IMR-90 (cell line): ENCODE data around the gene GRB10. TPM values are rescaled to one million over a fixed set of nuclear protein-coding genes. Genes with fewer than 3 reads are reported as not detected.

Experiments used
- ATAC-seq: fragments of 200-7000 bp; cut with Tn5 transposase; 2 replicates; pipeline ENCODE4 v1.9.1; 2020; ENCODE audit warnings: low read depth, mild to moderate bottlenecking, moderate library complexity
- BruUV-seq: library from RNA; stranded (reverse); fragments of 400-500 nt; replicated peaks from 2 replicates; lab custom pipeline; 2021; lab: Mats Ljungman, UMichigan
- CTCF ChIA-PET: fragments of 300-600 bp; formaldehyde crosslinking; extraction: SDS; loops from one replicate; lab custom pipeline; 2021; ENCODE audit warnings: antibody characterized with exemption; lab: Yijun Ruan, JAX
- POLR2A ChIA-PET: fragments of 300-600 bp; sonication (Branson Sonifier 250); formaldehyde crosslinking; loops from one replicate; lab custom pipeline; 2022; ENCODE audit warnings: antibody characterized with exemption; ENCODE audit not compliant: unreplicated experiment; lab: Charles Lee
- DNase-seq: peaks from one replicate; pipeline ENCODE4 v3.0.0; 2013
- H2AFZ ChIP-seq: replicated peaks from 2 replicates; pipeline ENCODE3; 2013; ENCODE audit warnings: low read length, mild to moderate bottlenecking; ENCODE audit not compliant: poor library complexity
- H2AK5ac ChIP-seq: 2 replicates; pipeline ENCODE4 v1.6.1; 2013; ENCODE audit warnings: low read depth, low read length, inconsistent platforms
- H2AK9ac ChIP-seq: replicated peaks from 2 replicates; pipeline ENCODE3; 2013; ENCODE audit warnings: mild to moderate bottlenecking, low read depth, low read length, moderate library complexity; ENCODE audit not compliant: poor library complexity
- H2BK120ac ChIP-seq: 2 replicates; pipeline ENCODE4 v1.6.1; 2013; ENCODE audit warnings: low read depth, low read length, inconsistent platforms
- H2BK15ac ChIP-seq: 3 replicates; pipeline ENCODE4 v1.6.1; 2013; ENCODE audit warnings: low read depth, low read length, inconsistent platforms
- H2BK20ac ChIP-seq: 2 replicates; pipeline ENCODE4 v1.6.1; 2013; ENCODE audit warnings: low read depth, mild to moderate bottlenecking, inconsistent platforms, low read length, moderate library complexity
- H2BK5ac ChIP-seq: 2 replicates; pipeline ENCODE4 v1.6.1; 2013; ENCODE audit warnings: mild to moderate bottlenecking, low read depth, low read length, inconsistent platforms; ENCODE audit not compliant: poor library complexity, severe bottlenecking
- H3K14ac ChIP-seq: replicated peaks from 2 replicates; pipeline ENCODE4 v1.6.1; 2013; ENCODE audit warnings: low read depth, low read length, inconsistent platforms
- H3K18ac ChIP-seq: 2 replicates; pipeline ENCODE4 v1.6.1; 2013; ENCODE audit warnings: low read depth, low read length, control low read depth
- H3K23ac ChIP-seq: 2 replicates; pipeline ENCODE4 v1.6.1; 2013; ENCODE audit warnings: low read depth, low read length, inconsistent platforms
- H3K27ac ChIP-seq: 2 replicates; pipeline ENCODE4 v1.5.1; 2013; ENCODE audit warnings: mild to moderate bottlenecking, control low read depth, low read length; ENCODE audit not compliant: insufficient read depth
- H3K27me3 ChIP-seq: 2 replicates; pipeline ENCODE4 v1.6.1; 2013; ENCODE audit warnings: low read length; ENCODE audit not compliant: control insufficient read depth, insufficient read depth
- H3K36me3 ChIP-seq: 2 replicates; pipeline ENCODE4 v1.6.1; 2013; ENCODE audit warnings: low read length, mixed read lengths; ENCODE audit not compliant: control insufficient read depth, insufficient read depth
- H3K4ac ChIP-seq: 2 replicates; pipeline ENCODE4 v1.6.1; 2013; ENCODE audit warnings: low read depth, low read length, inconsistent platforms
- H3K4me1 ChIP-seq: 2 replicates; pipeline ENCODE4 v1.6.1; 2013; ENCODE audit warnings: low read length, mixed read lengths; ENCODE audit not compliant: control insufficient read depth, insufficient read depth
- H3K4me2 ChIP-seq: 2 replicates; pipeline ENCODE4 v1.6.1; 2013; ENCODE audit warnings: low read depth, mild to moderate bottlenecking, control low read depth, low read length, moderate library complexity
- H3K4me3 ChIP-seq: 2 replicates; pipeline ENCODE4 v1.5.1; 2013; ENCODE audit warnings: low read depth, mild to moderate bottlenecking, control low read depth, low read length, moderate library complexity; ENCODE audit not compliant: insufficient read depth
- H3K56ac ChIP-seq: 2 replicates; pipeline ENCODE4 v1.6.1; 2013; ENCODE audit warnings: low read length, inconsistent platforms; ENCODE audit not compliant: insufficient read depth; ENCODE audit errors: extremely low read depth
- H3K79me1 ChIP-seq, 2 experiments: 2 replicates each; pipeline ENCODE4 v1.6.1; 2013; ENCODE audit warnings: low read length in 2 of 2, inconsistent platforms in 1 of 2, low read depth in 1 of 2
- H3K9ac ChIP-seq: 2 replicates; pipeline ENCODE4 v1.6.1; 2013; ENCODE audit warnings: low read depth, low read length, control low read depth
- H3K9me1 ChIP-seq: 2 replicates; pipeline ENCODE4 v1.6.1; 2013; ENCODE audit warnings: low read length, inconsistent platforms; ENCODE audit not compliant: insufficient read depth
- H3K9me3 ChIP-seq: 2 replicates; pipeline ENCODE4 v1.6.1; 2013; ENCODE audit warnings: low read length; ENCODE audit not compliant: control insufficient read depth, insufficient read depth
- H4K20me1 ChIP-seq: 2 replicates; pipeline ENCODE4 v1.6.1; 2013; ENCODE audit warnings: low read length, inconsistent platforms; ENCODE audit not compliant: insufficient read depth
- H4K5ac ChIP-seq: 2 replicates; pipeline ENCODE4 v1.6.1; 2013; ENCODE audit warnings: mild to moderate bottlenecking, low read depth, low read length, control low read depth
- H4K8ac ChIP-seq, 2 experiments: 2 replicates each; pipeline ENCODE4 v1.6.1; 2013; ENCODE audit warnings: low read depth in 2 of 2, low read length in 2 of 2, control low read depth in 1 of 2, inconsistent platforms in 1 of 2
- H4K91ac ChIP-seq: 2 replicates; pipeline ENCODE4 v1.6.1; 2013; ENCODE audit warnings: low read depth, low read length, inconsistent platforms; ENCODE audit not compliant: insufficient read depth
- BHLHE40 ChIP-seq: fragments of 150-350 bp; IDR thresholded peaks from 2 replicates; pipeline ENCODE4 v1.6.1; 2016; ENCODE audit warnings: mild to moderate bottlenecking, low read depth, low read length
- CEBPB ChIP-seq: IDR thresholded peaks from 2 replicates; pipeline ENCODE4 v1.6.1; 2012; ENCODE audit warnings: low read depth, low read length, improper control_type of control experiment
- CHD1 ChIP-seq: IDR thresholded peaks from 2 replicates; pipeline ENCODE4 v1.6.1; 2012; ENCODE audit warnings: low read depth, low read length, improper control_type of control experiment
- CTCF ChIP-seq: conservative IDR thresholded peaks from 2 replicates; pipeline ENCODE4 v1.5.1; 2012; ENCODE audit warnings: mild to moderate bottlenecking, low read depth, low read length, improper control_type of control experiment
- ELK1 ChIP-seq: fragments of 150-350 bp; IDR thresholded peaks from 2 replicates; pipeline ENCODE4 v1.6.1; 2016; ENCODE audit warnings: low read depth, mild to moderate bottlenecking, low read length, moderate library complexity, borderline replicate concordance
- FOS ChIP-seq: fragments of 150-350 bp; IDR thresholded peaks from 2 replicates; pipeline ENCODE4 v1.6.1; 2016; ENCODE audit warnings: low read depth, low read length
- MAFK ChIP-seq: IDR thresholded peaks from 2 replicates; pipeline ENCODE4 v1.6.1; 2012; ENCODE audit warnings: low read depth, low read length, improper control_type of control experiment
- MAZ ChIP-seq: IDR thresholded peaks from 2 replicates; pipeline ENCODE4 v1.6.1; 2012; ENCODE audit warnings: low read depth, mild to moderate bottlenecking, low read length, improper control_type of control experiment, moderate library complexity, borderline replicate concordance
- MXI1 ChIP-seq: IDR thresholded peaks from 2 replicates; pipeline ENCODE4 v1.6.1; 2012; ENCODE audit warnings: low read depth, mild to moderate bottlenecking, low read length, moderate library complexity, borderline replicate concordance
- POLR2A ChIP-seq: IDR thresholded peaks from 2 replicates; pipeline ENCODE4 v1.6.1; 2012; ENCODE audit warnings: mild to moderate bottlenecking, low read depth, low read length
- RCOR1 ChIP-seq: IDR thresholded peaks from 2 replicates; pipeline ENCODE4 v1.6.1; 2012; ENCODE audit warnings: mild to moderate bottlenecking, low read length, improper control_type of control experiment; ENCODE audit not compliant: insufficient replicate concordance
- USF2 ChIP-seq: fragments of 150-350 bp; IDR thresholded peaks from 2 replicates; pipeline ENCODE4 v1.6.1; 2017; ENCODE audit warnings: mild to moderate bottlenecking, antibody characterized with exemption, low read length, low read depth
- WGBS, 2 experiments: methylation state at CpG; one replicate each; pipeline versions ENCODE4 v1.1.5 to v1.1.7; 2013; ENCODE audit warnings: missing lambda C conversion rate in 2 of 2; ENCODE audit not compliant: insufficient read length in 1 of 2; ENCODE audit errors: extremely low coverage in 2 of 2; 5-methylcytosine and 5-hydroxymethylcytosine counted together
- dilution Hi-C: fragments of 300-500 bp; cut with HindIII; formaldehyde crosslinking; loops from one replicate; pipeline ENCODE4 v1.14.3; 2018; ENCODE audit warnings: low sequenced_read_pairs; ENCODE audit not compliant: unreplicated experiment
- in situ Hi-C: fragments of 300-500 bp; cut with MboI; formaldehyde crosslinking; loops from 3 replicates; pipeline ENCODE4 v1.14.3; 2019; ENCODE audit warnings: low sequenced_read_pairs, inconsistent platforms, mixed read lengths
- intact Hi-C: fragments of 100-400 bp; cut with micrococcal nuclease; formaldehyde crosslinking; loops from 2 replicates; pipeline ENCODE4 v1.10.0; 2022
- polyA plus RNA-seq, 3 experiments: library from polyadenylated mRNA; depleted of rRNA; stranded (reverse); fragments of >200 nt; gene quantifications; 2 replicates each; pipeline ENCODE4 v1.2.3, GENCODE V29; 2012; ENCODE audit warnings: low replicate concordance in 1 of 3
- total RNA-seq: library from RNA; depleted of rRNA; stranded (reverse); fragments of >200 nt; gene quantifications from 2 replicates; pipeline ENCODE4 v1.2.3, GENCODE V29; 2012

Gene GRB10
- total and polyA plus RNA-seq, 2 of the 4 experiments (the other 2 are of a cell fraction) = 6.3 to 15.1 TPM

GRCh38 chr7:50621206-50621605 is 161.5 kb downstream of the GRB10 start:
- CTCF ChIA-PET = interaction anchor here (0.7 kb wide), 1 partner anchor 489 kb away, joined by 3 read pairs; no protein-coding TSS in a partner anchor
- no peak for DNase-seq
- no peak overlapping the region for H4K5ac ChIP-seq

More at GRCh38 chr7:50621206-50621605, 161.5 kb downstream of the GRB10 start:
- H3K27me3 ChIP-seq = no peaks in the 10 kb centered on the region
- TF ChIP-seq POLR2A = no peak
- TF ChIP-seq FOS = no peak
- TF ChIP-seq MAZ = no peak
- TF ChIP-seq ELK1 = no peak
- no peak for TF ChIP-seq MAFK
- no peak for TF ChIP-seq USF2
- no peak for TF ChIP-seq CHD1
- no peak for TF ChIP-seq CEBPB
- no peak for TF ChIP-seq MXI1
- TF ChIP-seq RCOR1 = no peak
- TF ChIP-seq CTCF = no peak
- TF ChIP-seq BHLHE40 = no peak
- intact Hi-C loops (no loop called here), in situ Hi-C loops (no loop called here), dilution Hi-C loops (no loop called here)
- peaks cover 0 to 4% of the 10 kb centered on the region in 2 experiments; a peak in 1 of 4 replicates for H3K79me1 ChIP-seq
- H3K27ac ChIP-seq = no peak overlapping the region
- no peak overlapping the region for H3K9ac ChIP-seq
- H4K20me1 ChIP-seq = no peaks in the 10 kb centered on the region
- no peak overlapping the region for H2BK120ac ChIP-seq
- peaks cover 14% of the 10 kb centered on the region for H3K36me3 ChIP-seq
- no peak overlapping the region for H2BK20ac ChIP-seq
- no peak overlapping the region for H4K91ac ChIP-seq
- H2BK5ac ChIP-seq = no peak overlapping the region
- no peak overlapping the region for H3K14ac ChIP-seq
- no peak overlapping the region for H3K4ac ChIP-seq
- H2AK9ac ChIP-seq = no peak overlapping the region
- no peak overlapping the region for H4K8ac ChIP-seq
- H3K9me3 ChIP-seq = no peaks in the 10 kb centered on the region
- H2AK5ac ChIP-seq = no peak overlapping the region
- 80% methylated on average over 1 of the region's 8 CpGs; no CpG with 5 or more reads in 1 of the 2 experiments for WGBS, 2 experiments
- H3K4me1 ChIP-seq = no peaks in the 10 kb centered on the region
- peaks cover 7% of the 10 kb centered on the region; the same call in 1 of the 2 replicates for H3K9me1 ChIP-seq
- H3K4me3 ChIP-seq = no peak overlapping the region
- H3K4me2 ChIP-seq = no peak overlapping the region
- H3K23ac ChIP-seq = no peak overlapping the region
- POLR2A ChIA-PET = no interaction called here
- no peak for ATAC-seq
- no peak overlapping the region for H3K56ac ChIP-seq
- no peak overlapping the region for H2BK15ac ChIP-seq
- H3K18ac ChIP-seq = no peak overlapping the region
- no TSS peak for BruUV-seq
- no peak overlapping the region for H2AFZ ChIP-seq
